Hematopoietic multipotent progenitor cell treated with erythropoietin and hydrocortisone succinate and interleukin-3 and kit ligand, for 6 days (in vitro differentiated cells): ENCODE data around the gene CUBN.
"Not testable (repeated sequence)": the region's sequence is repeated elsewhere in the genome, so short reads cannot be mapped to it uniquely, and the experiment has no call there.

Source experiments
- DNase-seq: peaks from one replicate; pipeline ENCODE4 v3.0.0-alpha.2; 2015

CUBN gene

GRCh38 chr10:17140386-17140761 lies 10.8 kb upstream of the CUBN start:
- DNase-seq = no peak

- DNase-seq = no peak
These were observed 8.9 kb upstream of the CUBN start for GRCh38 chr10:17138460-17139042.

- no peak for DNase-seq
These were observed 5.2 kb upstream of the CUBN start for GRCh38 chr10:17134737-17135260.

- no peak for DNase-seq
These were observed 4.7 kb upstream of the CUBN start for GRCh38 chr10:17134282-17134681.

GRCh38 chr10:17128261-17128660 lies 1.4 kb downstream of the CUBN start:
- no peak for DNase-seq

GRCh38 chr10:17126327-17126726 lies 3.3 kb downstream of the CUBN start:
- no peak for DNase-seq

- no peak for DNase-seq
These were observed 4.3 kb downstream of the CUBN start for GRCh38 chr10:17125206-17125893.

GRCh38 chr10:17123961-17124360 lies 5.7 kb downstream of the CUBN start:
- no peak for DNase-seq

GRCh38 chr10:17122726-17123661 lies 6.6 kb downstream of the CUBN start:
- no peak for DNase-seq

GRCh38 chr10:17122052-17122451 lies 7.6 kb downstream of the CUBN start:
- peak; percentile 41 for DNase-seq

- DNase-seq = no peak
These were observed 8.9 kb downstream of the CUBN start for GRCh38 chr10:17120694-17121093.

- DNase-seq = no peak
These were observed 9.8 kb downstream of the CUBN start for GRCh38 chr10:17119845-17120244.

GRCh38 chr10:17116193-17116592 lies 13.4 kb downstream of the CUBN start:
- no peak for DNase-seq

GRCh38 chr10:17115683-17116082 lies 13.9 kb downstream of the CUBN start:
- DNase-seq = no peak

- DNase-seq = not testable (repeated sequence)
These were observed 14.7 kb downstream of the CUBN start for GRCh38 chr10:17114878-17115444.

GRCh38 chr10:17113889-17114540 lies 15.6 kb downstream of the CUBN start:
- DNase-seq = no peak

- DNase-seq = no peak
These were observed 16.3 kb downstream of the CUBN start for GRCh38 chr10:17113346-17113745.

- DNase-seq = no peak
These were observed 17.0 kb downstream of the CUBN start for GRCh38 chr10:17112566-17112965.

- no peak for DNase-seq
These were observed 20.0 kb downstream of the CUBN start for GRCh38 chr10:17109475-17110207.

GRCh38 chr10:17109046-17109445 lies 20.6 kb downstream of the CUBN start:
- no peak for DNase-seq

- no peak for DNase-seq
These were observed 22.6 kb downstream of the CUBN start for GRCh38 chr10:17106991-17107390.

GRCh38 chr10:17101910-17102266 lies 27.7 kb downstream of the CUBN start:
- DNase-seq = no peak
